PC-3 (cell line): ENCODE measurements around the gene BNIP3. TPM values are rescaled to one million over a fixed set of nuclear protein-coding genes. Genes with fewer than 3 reads are reported as not detected.

Experiments used
- ATAC-seq: fragments of 200-7000 bp; cut with Tn5 transposase; 2 replicates; pipeline ENCODE4 v1.9.1; 2020; ENCODE audit warnings: mild to moderate bottlenecking, moderate library complexity
- BruUV-seq: library from RNA; stranded (reverse); fragments of 400-500 nt; replicated peaks from 2 replicates; lab custom pipeline; 2021; lab: Mats Ljungman, UMichigan
- CTCF ChIA-PET: fragments of 300-600 bp; sonication (Branson Sonifier 250); formaldehyde crosslinking; loops from one replicate; lab custom pipeline; 2022; ENCODE audit warnings: antibody characterized with exemption; lab: Charles Lee
- POLR2A ChIA-PET: fragments of 300-600 bp; sonication (Branson Sonifier 250); formaldehyde crosslinking; loops from one replicate; lab custom pipeline; 2022; ENCODE audit warnings: antibody characterized with exemption; ENCODE audit not compliant: unreplicated experiment; lab: Charles Lee
- DNase-seq: peaks from one replicate; pipeline ENCODE4 v3.0.0-alpha.2; 2015
- H2AFZ ChIP-seq: fragments of 300-600 bp; sonication (generic); 2 replicates; pipeline ENCODE4 v1.6.0; 2016; ENCODE audit warnings: antibody characterized with exemption, low read length
- H3F3A ChIP-seq: fragments of 300-600 bp; sonication (generic); one replicate; pipeline ENCODE4 v1.6.0; 2017; ENCODE audit warnings: antibody characterized with exemption, low read length, control low read depth, mild to moderate bottlenecking; ENCODE audit not compliant: unreplicated experiment
- H3K27ac ChIP-seq: fragments of 300-600 bp; sonication (generic); 2 replicates; pipeline ENCODE4 v1.5.1; 2016; ENCODE audit warnings: mild to moderate bottlenecking, low read length
- H3K27me3 ChIP-seq: fragments of 300-600 bp; sonication (generic); 2 replicates; pipeline ENCODE4 v1.6.1; 2016; ENCODE audit warnings: low read length, mixed read lengths
- H3K36me3 ChIP-seq: fragments of 300-600 bp; sonication (generic); 2 replicates; pipeline ENCODE4 v1.6.1; 2016; ENCODE audit warnings: low read depth, mixed run types, low read length, mixed read lengths
- H3K4me1 ChIP-seq: fragments of 300-600 bp; sonication (generic); 2 replicates; pipeline ENCODE4 v1.5.1; 2016; ENCODE audit warnings: low read length; ENCODE audit not compliant: insufficient read depth
- H3K4me2 ChIP-seq: fragments of 300-600 bp; sonication (generic); 2 replicates; pipeline ENCODE4 v1.6.0; 2016; ENCODE audit warnings: low read length
- H3K4me3 ChIP-seq: fragments of 300-600 bp; sonication (generic); 2 replicates; pipeline ENCODE4 v1.5.1; 2016; ENCODE audit warnings: mild to moderate bottlenecking, low read length, mixed read lengths
- H3K79me2 ChIP-seq: fragments of 300-600 bp; sonication (generic); 2 replicates; pipeline ENCODE4 v1.6.1; 2017; ENCODE audit warnings: low read length, mixed read lengths
- H3K9ac ChIP-seq: fragments of 300-600 bp; sonication (generic); 2 replicates; pipeline ENCODE4 v1.6.0; 2016; ENCODE audit warnings: mild to moderate bottlenecking, low read length
- H3K9me2 ChIP-seq: fragments of 300-600 bp; sonication (generic); replicated peaks from 2 replicates; pipeline ENCODE4 v1.6.1; 2016; ENCODE audit warnings: mixed run types, low read length, mixed read lengths
- H3K9me3 ChIP-seq: fragments of 300-600 bp; sonication (generic); 2 replicates; pipeline ENCODE4 v1.6.1; 2016; ENCODE audit warnings: low read length, mixed read lengths
- H4K20me1 ChIP-seq: fragments of 300-600 bp; sonication (generic); 2 replicates; pipeline ENCODE4 v1.6.1; 2016; ENCODE audit warnings: low read length, mixed read lengths
- CTCF ChIP-seq: fragments of 300-600 bp; sonication (generic); conservative IDR thresholded peaks from 2 replicates; pipeline ENCODE4 v1.5.1; 2017; ENCODE audit warnings: antibody characterized with exemption, low read depth, mild to moderate bottlenecking, low read length
- EZH2 ChIP-seq: fragments of 300-600 bp; sonication (generic); IDR thresholded peaks from one replicate; pipeline ENCODE4 v1.6.1; 2017; ENCODE audit warnings: antibody characterized with exemption, mild to moderate bottlenecking, low read length; ENCODE audit not compliant: unreplicated experiment
- EZH2phosphoT487 ChIP-seq: fragments of 300-600 bp; sonication (generic); IDR thresholded peaks from 2 replicates; pipeline ENCODE4 v1.6.1; 2018; ENCODE audit warnings: mild to moderate bottlenecking, antibody characterized with exemption, low read length, borderline replicate concordance
- intact Hi-C: fragments of 100-400 bp; cut with micrococcal nuclease; formaldehyde crosslinking; loops from 2 replicates; pipeline ENCODE4 v1.9.0; 2023
- total RNA-seq: library from RNA; depleted of rRNA; stranded (reverse); fragments of >200 nt; gene quantifications from 2 replicates; pipeline ENCODE4 v1.2.3, GENCODE V29; 2014

Gene BNIP3
- total RNA-seq, 1 experiment from 2014 or later: 225 TPM

GRCh38 chr10:131997366-131998049 lies 15.8 kb upstream of the BNIP3 start:
- H4K20me1 ChIP-seq: no peaks in the 10 kb centered on the region
- H2AFZ ChIP-seq: peak overlapping the region; percentile 69
- peak overlapping the region; percentile 37 for H3K4me2 ChIP-seq
- peak overlapping the region; percentile 4; the same call in 1 of the 2 replicates for H3K4me3 ChIP-seq
- no peaks in the 10 kb centered on the region for H3K9me3 ChIP-seq
- no peaks in the 10 kb centered on the region for H3K36me3 ChIP-seq
- ATAC-seq: peak; percentile 25; the same call in 1 of the 2 replicates
- H3F3A ChIP-seq: no peaks in the 10 kb centered on the region
- DNase-seq: peak; percentile 63
- TF ChIP-seq EZH2 (no peak), CTCF (no peak), EZH2phosphoT487 (no peak)
- no peak overlapping the region for H3K9ac ChIP-seq
- H3K27ac ChIP-seq: no peak overlapping the region
- H3K27me3 ChIP-seq: no peaks in the 10 kb centered on the region
- ChIA-PET POLR2A (interaction anchor here (0.6 kb wide), 1 partner anchor 145 kb away, joined by 5 read pairs; no protein-coding TSS in a partner anchor), CTCF (no interaction called here)
- intact Hi-C loops: no loop called here
- H3K79me2 ChIP-seq: no peaks in the 10 kb centered on the region
- peaks cover 7% of the 10 kb centered on the region; the same call in 1 of the 2 replicates for H3K4me1 ChIP-seq
- H3K9me2 ChIP-seq: no peaks in the 10 kb centered on the region
- BruUV-seq: no TSS peak

DNA sequence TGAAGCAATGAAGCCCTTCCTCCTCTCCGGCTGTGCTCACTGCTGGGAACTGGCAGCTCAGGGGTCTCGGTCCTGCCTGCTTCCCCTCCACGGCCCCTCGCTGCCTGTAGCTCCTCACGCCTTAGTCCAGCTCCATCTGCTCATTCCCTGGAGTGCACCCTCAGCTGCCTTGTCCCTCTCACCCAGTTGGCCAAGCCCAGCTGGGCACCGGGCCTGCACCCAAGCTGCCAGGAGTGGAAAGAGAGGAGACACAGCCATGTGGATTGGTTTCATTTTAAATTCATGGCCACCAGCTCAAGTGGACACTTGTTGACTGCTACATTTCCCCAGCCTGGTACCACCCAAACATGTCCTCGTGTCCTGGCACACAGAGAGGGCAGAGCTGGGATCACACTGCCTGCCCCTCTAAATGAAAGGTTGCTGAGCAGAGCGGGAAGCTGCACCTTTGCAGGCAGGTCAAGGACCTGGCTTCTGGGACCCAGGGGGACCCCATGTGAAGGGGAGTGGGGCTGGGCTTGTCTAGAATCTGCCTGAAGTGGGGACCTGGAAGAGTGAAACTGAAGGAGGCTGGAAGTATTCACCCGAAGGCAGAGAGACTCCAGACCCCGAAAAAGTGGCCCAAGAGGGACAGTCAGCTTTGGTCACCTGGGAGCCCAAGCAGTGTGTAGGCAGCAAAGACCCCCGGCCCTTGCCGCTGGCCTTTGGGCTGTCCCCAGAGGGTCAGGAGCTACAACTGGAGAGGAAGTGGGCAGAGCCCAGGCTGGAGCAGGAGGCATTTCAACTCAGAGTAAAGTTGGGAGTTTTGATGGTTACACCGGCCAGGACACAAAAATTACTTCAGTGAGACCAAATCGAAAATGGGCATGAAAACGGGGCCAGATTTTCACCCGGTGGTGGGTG lies 15.0 kb upstream of the BNIP3 start:
- Histone ChIP-seq H3K27me3 (no peaks in the 10 kb centered on the region), H3K4me2 (no peak overlapping the region), H3F3A (no peaks in the 10 kb centered on the region), H3K36me3 (no peaks in the 10 kb centered on the region), H3K4me3 (no peak overlapping the region), H3K27ac (no peak overlapping the region), H3K9ac (no peak overlapping the region), H3K9me3 (no peaks in the 10 kb centered on the region), H3K9me2 (no peaks in the 10 kb centered on the region), H2AFZ (no peak overlapping the region), H4K20me1 (no peaks in the 10 kb centered on the region), H3K4me1 (peaks cover 7% of the 10 kb centered on the region; the same call in 1 of the 2 replicates), H3K79me2 (no peaks in the 10 kb centered on the region)
- intact Hi-C loops: no loop called here
- DNase-seq: no peak
- ChIA-PET CTCF (no interaction called here), POLR2A (no interaction called here)
- no TSS peak for BruUV-seq
- no peak for TF ChIP-seq EZH2phosphoT487
- no peak for TF ChIP-seq EZH2
- TF ChIP-seq CTCF: no peak
- no peak for ATAC-seq
